Stimulated activated CD8-positive, alpha-beta memory T cell treated with anti-CD3 and anti-CD28 coated beads, Interleukin-7, amount 100 ng/mL, for 1 hour (primary cell): ENCODE measurements around the gene RAD51C.
"Not testable (repeated sequence)": the region's sequence is repeated elsewhere in the genome, so short reads cannot be mapped to it uniquely, and the experiment has no call there.

Source experiments
- DNase-seq, 2 donors: peaks; one replicate each; pipeline ENCODE4 v3.0.0-alpha.2; 2020; ENCODE audit warnings: low read depth in 2 of 2

Gene RAD51C

GRCh38 chr17:58684003-58684402, 8.4 kb upstream of the RAD51C start:
- DNase-seq: no peak

- DNase-seq: not testable (repeated sequence)
Measured at GRCh38 chr17:58684462-58684861, 7.9 kb upstream of the RAD51C start.

- no peak for DNase-seq
Measured at GRCh38 chr17:58686980-58687379, 5.4 kb upstream of the RAD51C start.

- DNase-seq: no peak
Measured at GRCh38 chr17:58688521-58688920, 3.9 kb upstream of the RAD51C start.

GRCh38 chr17:58690033-58690432, 2.4 kb upstream of the RAD51C start:
- not testable (repeated sequence) for DNase-seq

GRCh38 chr17:58691701-58692238, 632 bp upstream of the RAD51C start, which contains the start of gene TEX14:
Gene TEX14 (minus strand): TSS chr17:58692045. CDS start chr17:58652001, 40,044 bp downstream.
- no peak for DNase-seq

- DNase-seq: no peak
Measured at GRCh38 chr17:58693208-58693607, 806 bp downstream of the RAD51C start.

- no peak for DNase-seq
Measured at GRCh38 chr17:58693751-58694150, 1.3 kb downstream of the RAD51C start.

- no peak for DNase-seq
Measured at GRCh38 chr17:58694302-58694701, 1.9 kb downstream of the RAD51C start.

GRCh38 chr17:58694826-58695225, 2.4 kb downstream of the RAD51C start:
- DNase-seq: no peak

- no peak for DNase-seq
Measured at GRCh38 chr17:58699771-58700170, 7.4 kb downstream of the RAD51C start.

- DNase-seq: no peak
Measured at GRCh38 chr17:58702045-58702476, 9.7 kb downstream of the RAD51C start.

GRCh38 chr17:58702708-58703107, 10.3 kb downstream of the RAD51C start:
- DNase-seq: no peak

GRCh38 chr17:58703137-58703915, 10.9 kb downstream of the RAD51C start:
- DNase-seq: no peak

GRCh38 chr17:58703916-58704286, 11.5 kb downstream of the RAD51C start:
- DNase-seq: no peak

GRCh38 chr17:58706351-58707140, 14.1 kb downstream of the RAD51C start:
- DNase-seq: no peak

- DNase-seq: peak in 1 of 2 donors; percentile 25
Measured at GRCh38 chr17:58710948-58711552, 18.6 kb downstream of the RAD51C start.

- no peak for DNase-seq
Measured at GRCh38 chr17:58722274-58722673, 29.9 kb downstream of the RAD51C start.

GRCh38 chr17:58722696-58723095, 30.3 kb downstream of the RAD51C start:
- DNase-seq: no peak

GRCh38 chr17:58728798-58729197, 36.4 kb downstream of the RAD51C start:
- no peak for DNase-seq

GRCh38 chr17:58730937-58731336, 38.5 kb downstream of the RAD51C start:
- no peak for DNase-seq

- no peak for DNase-seq
Measured at GRCh38 chr17:58734040-58734439, 41.6 kb downstream of the RAD51C start.
